Pons (tissue), 1 donor: Measurements from ENCODE around the gene STOM.

Experiments
- DNase-seq: peaks from one replicate; pipeline ENCODE4 v3.0.0-alpha.2; 2016; ENCODE audit warnings: low spot score

Gene STOM

DNA sequence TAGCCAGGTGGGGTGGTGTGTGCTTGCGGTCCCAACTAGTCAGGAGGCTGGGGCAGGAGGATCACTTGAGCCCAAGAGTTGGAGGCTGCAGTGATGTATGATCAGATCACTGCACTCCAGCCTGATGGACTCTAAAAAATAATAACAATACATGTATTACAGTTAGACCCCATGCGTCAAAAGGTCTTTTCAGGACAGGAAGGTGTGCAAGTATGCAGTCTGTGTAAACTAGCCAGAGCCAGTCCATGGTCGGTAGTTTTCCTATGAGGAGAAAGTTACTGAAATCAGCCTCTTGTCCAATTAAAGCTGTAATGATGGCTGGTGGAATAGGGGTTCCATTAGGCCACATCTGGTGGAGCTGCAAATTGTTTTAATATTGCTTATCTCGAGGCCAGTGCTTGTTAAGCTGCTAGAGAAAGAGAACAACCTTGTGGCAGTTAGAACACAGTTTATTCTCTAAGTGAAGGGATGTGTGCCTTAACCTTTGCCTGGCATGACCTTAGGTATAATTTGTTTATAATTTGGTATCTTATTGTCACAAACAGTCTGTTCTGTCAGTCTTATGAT lies 1.5 kb upstream of the STOM start:
- DNase-seq: no peak

DNA sequence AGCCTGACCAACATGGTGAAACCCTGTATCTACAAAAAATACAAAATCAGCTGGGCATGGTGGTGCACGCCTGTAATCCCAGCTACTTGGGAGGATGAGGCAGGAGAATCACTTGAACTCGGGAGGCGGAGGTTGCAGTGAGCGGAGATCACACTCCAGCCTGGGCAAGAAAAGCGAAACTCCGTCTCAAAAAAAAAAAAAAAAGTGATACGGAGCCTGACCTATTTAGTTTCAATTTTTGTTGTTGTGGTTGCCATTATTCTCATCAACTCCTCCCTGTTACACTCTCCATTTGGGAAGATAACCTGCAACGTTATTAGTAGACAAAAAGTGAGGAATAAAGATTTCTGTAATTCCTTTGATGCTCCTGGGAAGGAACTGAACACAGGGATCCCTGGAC lies 1.3 kb downstream of the STOM start:
- DNase-seq: no peak

DNA sequence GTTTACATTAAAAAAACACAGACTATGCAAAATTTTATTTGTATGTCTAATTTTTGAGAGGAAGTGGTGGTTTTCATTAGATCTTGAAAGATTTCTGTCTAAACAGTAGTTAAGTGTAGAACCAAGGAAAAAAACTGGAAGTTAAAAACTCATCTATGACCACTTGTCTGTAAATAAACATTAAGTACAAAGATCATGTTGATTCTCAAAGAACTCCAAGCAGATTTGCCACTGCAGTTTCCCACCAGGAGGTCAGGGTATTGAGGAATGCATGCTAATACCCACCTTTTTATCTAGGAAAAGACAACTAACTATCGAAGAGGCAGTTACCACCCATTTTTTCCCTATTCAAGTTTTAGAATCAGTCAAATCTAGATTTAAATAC lies 1.9 kb downstream of the STOM start:
- DNase-seq: no peak

DNA sequence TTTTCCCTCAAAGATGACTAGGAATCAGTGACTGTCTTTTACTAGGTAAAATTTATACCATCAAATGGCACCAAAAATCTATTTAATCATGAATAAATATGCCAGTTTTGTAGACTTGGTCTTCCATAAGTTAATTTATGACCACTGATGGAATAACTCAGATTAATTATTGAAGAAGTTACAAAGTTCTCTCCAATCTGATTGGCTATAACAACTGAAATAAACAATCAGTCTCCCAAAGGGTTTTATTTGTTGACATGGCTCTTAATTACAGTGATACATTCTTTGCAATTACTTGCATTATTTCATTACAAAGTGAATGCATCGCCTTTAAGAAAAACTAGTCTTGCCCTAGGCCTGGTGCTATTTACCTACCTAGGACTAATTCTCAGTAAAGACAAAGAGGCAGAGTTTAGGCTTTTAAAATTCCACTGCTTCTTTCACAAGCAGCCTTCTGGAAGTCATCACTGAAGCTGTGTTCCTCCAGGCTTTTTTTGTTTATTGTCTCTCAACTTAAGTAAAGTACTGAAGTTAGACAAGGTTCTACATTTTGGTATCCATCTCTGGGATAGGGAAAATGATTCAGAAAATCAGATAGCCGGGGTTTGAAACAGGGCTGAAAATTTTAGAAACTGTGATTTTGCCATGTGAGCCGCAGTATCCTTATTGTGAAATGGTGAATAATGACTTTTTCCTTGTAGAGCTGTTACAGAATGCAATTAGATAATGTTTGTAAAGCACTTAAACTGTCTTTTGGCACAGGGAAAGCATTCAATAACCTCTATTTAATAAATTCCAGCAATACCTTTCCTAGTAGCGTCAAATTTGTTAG lies 2.5 kb downstream of the STOM start:
- no peak for DNase-seq

DNA sequence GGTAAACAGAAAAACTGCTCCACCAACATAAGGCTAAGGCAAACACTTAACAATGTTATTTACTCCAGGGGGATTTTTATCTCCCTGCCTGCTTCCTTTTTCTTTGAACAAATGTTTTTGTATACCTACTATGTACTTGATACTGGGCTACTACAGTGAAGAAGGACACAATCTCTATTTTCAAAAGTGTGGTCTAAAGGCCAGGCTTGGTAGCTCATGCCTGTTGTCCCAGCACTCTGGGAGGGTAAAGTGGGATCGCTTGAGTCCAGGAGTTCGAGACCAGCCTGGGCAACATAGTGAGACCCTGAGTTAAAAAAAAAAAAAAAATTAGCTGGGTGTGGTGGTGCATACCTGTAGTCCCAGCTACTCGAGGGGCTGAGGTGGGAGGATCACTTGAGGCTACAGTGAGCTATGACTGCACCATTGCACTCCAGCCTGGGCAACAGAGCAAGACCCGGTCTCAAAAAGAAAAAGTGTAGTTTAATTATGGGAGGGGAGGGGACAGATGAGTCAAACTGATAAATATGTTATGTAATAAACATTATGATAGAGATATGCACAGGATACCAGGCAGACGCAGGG lies 3.3 kb downstream of the STOM start:
- no peak for DNase-seq

DNA sequence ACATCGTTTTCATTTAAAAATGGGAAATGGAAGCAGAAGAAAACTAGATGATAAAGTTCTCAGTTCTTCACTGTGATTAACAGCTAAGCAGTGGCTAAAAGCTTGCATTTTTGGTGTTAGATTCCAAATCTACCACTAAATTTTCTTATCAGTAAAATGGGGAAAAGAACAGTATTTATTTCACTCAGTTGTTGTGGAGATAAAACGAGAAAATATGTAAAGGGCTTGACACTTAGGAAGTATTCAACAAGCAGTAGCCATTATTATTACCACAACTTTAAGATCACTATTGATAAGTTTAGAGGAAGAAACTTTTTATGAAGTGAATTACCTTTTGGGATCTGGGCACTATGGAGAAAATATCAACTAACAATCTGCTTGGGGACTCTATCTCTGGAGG lies 4.5 kb downstream of the STOM start:
- DNase-seq: no peak

DNA sequence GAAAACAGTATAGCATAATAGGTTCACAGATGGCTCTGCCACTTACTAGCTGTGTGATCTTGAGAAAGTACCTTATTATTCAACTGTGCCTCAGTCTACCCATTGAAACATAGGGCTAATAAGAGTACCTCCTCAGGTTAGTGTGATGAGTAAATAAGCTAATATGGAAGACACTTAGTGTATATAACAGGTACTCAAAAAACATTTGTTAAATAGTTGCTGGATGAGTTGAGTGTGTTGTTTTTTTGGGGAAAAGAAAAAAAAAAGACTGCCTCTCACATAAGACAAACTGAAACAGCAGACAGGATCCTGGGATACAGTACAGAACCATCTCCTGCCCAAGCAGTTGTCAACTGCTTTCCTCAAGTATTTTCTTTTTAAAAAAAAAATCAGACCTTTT lies 5.2 kb downstream of the STOM start:
- DNase-seq: no peak

DNA sequence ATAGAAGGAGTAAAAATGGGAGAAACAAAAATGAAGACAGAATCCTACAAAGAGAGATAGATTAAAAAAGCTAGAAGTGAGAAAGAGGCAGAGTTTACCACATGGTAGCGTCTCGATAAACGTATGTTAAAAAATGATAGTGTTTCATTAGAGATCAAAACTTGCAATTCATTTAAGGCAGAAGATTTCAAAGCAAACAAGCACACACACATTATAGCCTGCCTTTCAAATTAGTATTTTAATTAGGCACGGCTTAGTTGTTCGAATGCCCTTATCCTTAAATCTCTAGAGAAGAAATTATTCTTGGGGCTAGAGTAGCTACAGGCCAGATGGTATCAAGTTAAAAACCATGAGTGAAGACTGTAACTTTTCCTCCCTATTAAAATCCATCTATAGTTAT lies 6.0 kb downstream of the STOM start:
- no peak for DNase-seq

DNA sequence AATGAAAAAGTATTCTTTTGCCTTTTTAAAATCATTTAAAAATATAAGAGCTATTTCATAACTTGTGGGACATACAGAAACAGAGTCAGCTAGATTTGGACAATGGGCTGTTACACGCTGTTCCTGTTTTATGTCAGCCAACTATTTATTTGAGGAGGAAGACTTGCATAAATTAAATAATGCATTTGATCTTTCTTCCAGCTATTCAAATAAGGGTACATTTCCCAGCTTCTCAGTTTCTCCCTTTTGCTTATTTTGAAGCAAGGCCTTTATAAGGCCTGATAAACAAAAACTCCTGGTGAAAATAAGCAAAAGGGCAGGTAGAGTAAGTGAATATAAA lies 6.5 kb downstream of the STOM start:
- peak; percentile 47 for DNase-seq

DNA sequence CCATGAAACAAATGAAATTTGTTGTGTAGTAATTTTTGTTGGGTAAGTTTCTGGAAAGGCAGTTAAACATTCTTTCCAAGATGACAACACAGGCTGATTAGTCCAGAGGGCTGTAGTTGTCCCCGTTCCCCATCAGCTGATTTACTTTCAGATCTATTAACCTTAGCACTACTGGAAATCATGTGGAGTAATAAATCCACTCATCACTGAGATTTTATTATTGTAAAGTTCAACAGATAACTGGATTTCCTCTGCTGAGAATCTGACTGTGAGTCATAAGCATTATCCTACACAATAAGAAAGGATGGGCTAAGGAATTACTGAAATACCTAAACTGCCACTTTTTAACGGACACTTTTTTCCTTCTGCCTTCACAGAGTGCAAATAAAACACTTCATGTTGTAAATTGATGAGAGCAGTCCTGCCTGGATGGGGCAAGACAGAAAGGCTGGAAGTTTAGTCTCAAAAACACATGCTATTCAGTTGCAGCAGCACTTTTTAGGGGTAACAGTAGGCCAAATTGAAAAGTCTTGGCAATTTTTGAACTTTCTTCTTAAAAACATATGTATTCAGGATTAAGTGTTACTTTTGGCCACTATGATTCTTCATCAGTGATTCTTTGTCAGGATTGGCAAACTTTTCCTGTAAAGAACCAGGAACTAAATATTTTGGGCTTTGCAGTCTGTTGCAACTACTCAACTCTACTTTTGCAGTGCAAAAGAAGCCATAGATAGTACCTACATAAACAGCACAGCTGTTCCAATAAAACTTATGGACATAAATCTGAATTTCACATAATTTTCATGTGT lies 7.0 kb downstream of the STOM start:
- peak; percentile 42 for DNase-seq

DNA sequence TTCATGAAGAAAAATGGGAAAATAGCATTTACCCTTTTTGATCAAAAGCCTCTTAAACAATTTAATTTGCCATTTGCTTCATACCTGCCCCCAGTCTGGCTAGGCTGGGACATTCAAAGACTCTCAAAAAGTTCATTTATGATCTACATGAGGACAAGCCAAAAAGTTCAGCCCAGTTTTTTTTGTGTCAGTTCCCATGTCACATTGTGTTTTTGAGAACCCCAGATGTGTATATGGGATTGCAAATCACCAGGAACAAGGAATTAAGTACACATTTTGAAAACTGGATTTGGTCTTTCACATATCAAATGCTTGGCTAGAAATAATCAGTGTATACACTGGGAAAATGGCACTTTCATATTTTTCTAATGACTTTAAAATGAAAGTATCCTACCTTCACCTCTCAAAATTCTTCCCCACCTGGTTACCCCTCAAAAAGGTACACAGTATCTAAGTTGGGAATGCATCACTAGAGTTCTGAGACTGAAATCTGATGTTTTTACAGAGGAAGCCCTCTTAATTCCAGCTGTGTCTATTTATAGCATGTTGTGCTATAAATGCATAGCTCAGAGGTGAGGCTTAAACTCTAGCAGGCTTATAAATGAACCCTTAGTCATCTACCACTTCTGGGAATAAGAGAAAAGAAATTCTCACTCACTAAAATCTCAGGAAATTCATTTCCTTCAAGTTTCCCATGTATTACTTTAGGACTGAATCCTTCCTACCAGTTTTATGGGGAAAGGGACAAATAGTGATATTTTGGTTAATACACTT lies 9.3 kb downstream of the STOM start:
- DNase-seq: no peak

DNA sequence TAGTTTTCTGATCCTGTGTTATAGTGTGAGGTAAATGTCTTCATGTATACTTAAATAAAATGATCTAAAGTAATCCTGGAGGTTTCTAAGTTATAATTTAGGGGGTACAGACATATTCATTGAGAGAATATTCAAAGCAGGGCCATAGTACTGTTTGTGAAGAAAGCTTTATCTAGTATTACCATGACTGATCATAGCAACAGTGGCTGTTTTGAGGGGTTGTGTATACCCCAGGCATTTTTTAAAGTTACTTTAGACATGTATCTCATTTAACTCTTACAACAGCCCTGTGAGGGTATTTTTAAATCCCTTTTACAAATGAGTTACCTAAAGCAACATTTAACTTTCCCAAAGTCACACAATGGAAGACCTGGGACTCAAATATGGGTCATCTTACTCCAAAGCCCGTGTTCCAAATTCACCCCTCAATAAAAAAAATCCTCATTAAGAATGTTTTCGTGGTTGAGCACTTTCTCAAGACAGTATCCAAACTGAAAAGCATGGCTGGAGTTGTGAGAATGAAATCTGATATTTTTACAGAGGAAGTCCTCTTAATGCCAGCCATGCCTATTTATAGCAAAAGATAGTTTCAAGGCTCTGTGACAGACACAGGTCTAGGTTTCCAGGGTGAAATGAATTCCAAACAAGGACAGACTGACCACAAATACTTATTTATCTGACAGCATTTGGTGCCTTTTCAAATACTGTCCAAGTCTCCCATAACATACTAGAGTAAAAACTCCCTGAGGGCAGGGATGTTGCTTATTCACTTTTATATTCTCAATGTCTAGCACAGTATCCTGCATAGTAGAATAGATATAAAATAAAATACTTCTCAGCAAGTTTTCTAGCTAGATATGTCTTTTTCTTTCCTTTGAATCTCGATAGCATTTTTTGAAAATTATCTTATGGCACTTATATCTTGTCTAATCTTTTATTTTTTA lies 10.4 kb downstream of the STOM start:
- no peak for DNase-seq

DNA sequence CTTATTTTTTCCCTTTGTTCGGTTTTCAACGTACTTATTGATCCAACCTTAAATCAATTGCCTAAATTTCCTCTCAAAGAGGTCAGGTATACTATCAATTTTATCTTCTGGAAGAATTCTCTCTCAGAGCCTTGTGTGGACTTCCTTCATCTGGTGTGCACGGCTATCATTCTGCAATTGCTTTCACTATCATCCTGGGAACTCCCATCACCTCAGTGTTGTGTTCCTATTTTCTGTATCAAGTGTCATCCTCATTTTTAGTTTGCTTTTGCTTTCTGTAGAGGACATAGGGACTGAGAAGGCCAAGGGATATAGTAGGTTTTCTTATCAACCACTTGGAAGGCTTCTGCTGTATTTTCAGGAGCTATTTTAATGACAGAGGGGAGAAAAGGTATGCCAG lies 11.3 kb downstream of the STOM start:
- DNase-seq: no peak

DNA sequence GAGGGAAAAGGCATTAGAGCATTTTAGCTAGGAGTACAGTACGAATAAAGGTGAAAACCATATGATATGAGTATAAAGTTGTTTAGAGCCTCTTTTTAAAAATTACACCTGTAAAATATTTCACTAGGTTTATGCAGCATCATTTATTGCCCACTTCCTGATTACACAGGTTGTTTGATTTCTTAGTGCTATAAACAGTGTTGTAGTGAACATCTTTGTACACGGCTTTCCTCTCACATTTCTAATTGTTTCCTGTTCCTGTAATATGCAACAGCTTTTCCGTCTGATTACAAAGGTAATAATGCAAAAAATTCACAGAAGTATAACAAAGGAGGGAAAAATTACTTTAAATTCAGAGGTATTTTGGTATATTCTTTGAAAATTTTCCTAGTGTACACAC lies 13.0 kb downstream of the STOM start:
- DNase-seq: no peak

DNA sequence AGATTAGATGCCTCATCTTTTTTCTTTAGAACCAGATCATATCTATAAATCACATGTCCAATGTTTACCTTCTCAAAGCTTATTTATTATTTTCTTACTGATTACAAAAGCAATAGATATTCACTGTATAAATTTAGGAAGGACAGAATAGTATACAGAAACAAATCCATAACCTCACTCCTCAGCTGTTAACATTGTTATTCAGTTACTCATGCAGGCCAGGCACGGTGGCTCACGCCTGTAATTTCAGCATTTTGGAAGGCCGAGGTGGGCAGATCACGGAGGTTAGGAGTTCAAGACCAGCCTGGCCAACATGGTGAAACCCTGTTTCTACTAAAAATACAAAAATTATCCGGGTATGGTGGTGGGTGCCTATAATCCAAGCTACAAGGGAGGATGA lies 15.3 kb downstream of the STOM start:
- DNase-seq: no peak

DNA sequence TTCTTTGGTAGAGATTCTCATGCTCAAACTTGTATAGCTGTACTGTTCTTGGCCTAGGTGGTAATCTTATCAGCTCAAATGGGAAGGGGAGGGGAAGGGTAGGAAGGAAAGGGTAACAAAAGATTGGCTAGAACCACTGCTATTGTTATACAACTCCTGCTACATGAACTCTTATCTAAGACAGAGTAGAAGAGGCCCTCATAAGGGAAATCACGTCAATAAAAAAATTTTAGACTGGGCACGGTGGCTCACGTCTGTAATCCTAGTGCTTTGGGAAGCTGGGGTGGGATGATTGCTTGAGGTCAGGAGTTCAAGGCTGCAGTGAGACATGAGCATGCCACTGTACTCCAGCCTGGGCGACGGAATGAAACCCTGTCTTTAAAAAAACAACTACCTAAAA lies 15.9 kb downstream of the STOM start:
- no peak for DNase-seq

DNA sequence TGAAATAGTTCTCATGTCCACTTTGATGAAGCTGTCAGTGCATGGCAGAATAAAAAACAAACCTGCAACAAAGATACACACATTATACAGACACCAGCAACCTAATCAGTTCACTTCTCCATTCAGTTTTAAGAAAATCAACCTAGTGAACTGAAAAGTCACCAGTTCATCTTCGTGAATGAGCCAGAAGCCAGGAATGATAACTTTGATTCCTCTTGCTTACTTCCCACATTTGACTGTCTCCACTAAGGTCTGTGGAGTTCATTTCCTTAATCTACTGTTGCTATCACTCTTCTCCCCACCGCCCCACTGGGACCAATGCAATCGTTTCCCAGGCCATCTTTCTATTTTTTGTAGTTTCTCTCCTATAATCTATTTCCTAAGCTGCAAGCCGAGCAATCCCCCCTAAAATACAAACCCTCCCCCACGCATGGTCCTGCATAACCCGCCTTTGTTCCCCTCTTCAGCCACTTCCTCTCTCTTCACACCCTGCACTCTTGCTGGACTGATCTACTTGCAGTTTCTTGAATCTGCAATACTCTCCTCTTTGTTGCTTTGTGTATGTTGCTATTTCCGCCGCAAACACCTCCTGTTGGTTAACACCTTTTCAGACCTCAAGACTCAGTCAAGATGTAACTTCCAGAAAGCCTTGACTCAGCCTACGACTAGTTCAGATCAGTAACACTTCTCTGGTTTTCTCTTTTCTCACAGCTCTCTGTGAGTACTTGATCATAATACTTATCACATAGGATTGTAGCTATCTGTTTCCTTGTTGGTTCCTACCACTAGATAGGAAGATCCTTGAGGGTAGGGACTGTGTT lies 16.6 kb downstream of the STOM start:
- peak; percentile 53 for DNase-seq

DNA sequence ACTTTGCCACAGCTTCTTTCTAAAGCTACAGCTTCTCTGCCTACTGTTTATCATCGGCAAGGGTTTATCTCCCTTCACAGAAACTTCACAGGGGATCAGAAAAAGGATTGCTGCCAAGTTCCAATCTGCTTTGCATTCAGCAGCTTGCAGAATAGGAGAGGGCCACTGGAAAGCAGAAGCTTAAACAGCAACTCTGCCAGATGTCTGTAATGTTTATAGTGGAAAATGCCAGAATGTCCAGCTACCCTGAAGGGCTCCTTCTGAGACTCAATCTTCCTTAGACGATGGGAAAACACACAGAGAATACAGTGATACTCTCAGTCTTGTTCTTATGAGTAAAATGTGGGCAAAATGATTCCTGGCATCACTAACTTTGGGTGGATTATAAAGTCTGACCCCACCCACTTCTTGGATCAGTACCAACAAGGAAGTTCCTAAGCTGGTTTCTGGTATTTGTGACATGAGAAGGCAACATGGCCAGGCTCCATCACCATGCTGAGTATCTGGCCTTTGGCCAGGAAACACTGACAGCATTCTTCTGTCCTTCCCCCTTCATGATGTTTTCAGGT lies 19.0 kb downstream of the STOM start:
- peak; percentile 88 for DNase-seq

DNA sequence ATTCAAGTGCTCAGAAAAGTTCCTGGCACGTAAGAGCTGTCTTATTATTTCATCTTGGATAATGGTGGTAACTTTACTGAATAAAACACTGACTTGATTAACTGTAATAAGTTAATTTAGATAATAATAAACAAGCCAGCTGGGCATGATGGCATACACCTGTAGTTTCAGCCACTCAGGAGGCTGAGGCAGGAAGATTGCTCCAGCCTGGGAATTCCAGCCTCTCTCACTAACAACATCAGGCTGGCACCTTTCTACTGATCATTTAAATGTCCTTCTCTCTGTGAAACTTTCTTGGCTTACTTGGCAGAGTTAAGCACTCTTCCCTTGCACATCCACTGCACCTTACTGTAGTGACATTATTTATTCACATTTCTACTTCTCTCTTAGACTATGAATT lies 20.0 kb downstream of the STOM start:
- DNase-seq: no peak

DNA sequence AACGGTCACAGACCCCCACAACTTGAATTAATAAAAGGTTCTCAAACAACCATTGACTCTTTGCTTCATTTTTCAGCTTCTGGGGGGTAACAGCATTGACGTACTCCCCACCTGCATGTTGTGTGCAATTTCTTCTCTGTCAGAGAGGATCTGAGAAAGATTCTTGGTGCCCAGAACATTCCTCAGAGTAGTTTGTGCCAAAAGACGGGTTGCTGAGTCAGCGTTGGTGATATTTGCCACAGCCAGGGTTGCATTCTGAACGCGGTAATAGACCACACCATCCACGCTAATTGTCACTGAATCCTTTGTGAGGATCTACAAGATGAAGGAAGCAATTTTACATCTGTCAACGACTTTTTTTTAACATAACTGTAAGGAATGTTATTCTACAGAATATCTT lies 21.0 kb downstream of the STOM start:
- no peak for DNase-seq
